OCI-LY3 (cell line): ENCODE measurements around the gene SEMA5A.

Experiments
- EZH2phosphoT487 ChIP-seq: fragments of 200-600 bp; shearing (Covaris generic); IDR thresholded peaks from 2 replicates; pipeline ENCODE4 v1.6.1; 2018; ENCODE audit warnings: antibody characterized with exemption, mixed run types, low read depth
- TF ChIP-seq, protein P1 (sequence below): fragments of 200-600, 300-600 bp; sonication (generic); IDR thresholded peaks from 2 replicates; pipeline ENCODE4 v1.5.1; 2014; ENCODE audit warnings: antibody characterized with exemption, low read length, low read depth

DNA sequence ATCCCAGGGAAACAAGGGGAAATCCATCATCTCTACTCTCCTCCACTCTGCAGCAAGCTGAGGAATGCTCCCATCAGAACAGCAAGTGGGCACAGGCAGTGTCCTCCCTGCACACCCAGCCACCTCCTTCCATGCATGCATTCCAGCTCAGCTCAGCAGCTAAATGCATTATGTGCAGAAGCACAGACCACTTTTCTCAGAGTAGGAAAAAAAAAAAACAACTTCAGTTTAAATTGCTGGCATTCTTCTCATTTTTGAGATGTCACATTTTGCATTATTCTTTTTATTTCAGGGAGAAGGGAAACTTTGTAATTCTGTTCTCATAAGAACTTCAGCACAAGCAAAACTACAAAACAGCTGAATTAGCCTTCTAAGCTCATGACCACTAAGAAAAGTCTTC is 312.2 kb downstream of the SEMA5A start:
- TF ChIP-seq, protein P1, sequence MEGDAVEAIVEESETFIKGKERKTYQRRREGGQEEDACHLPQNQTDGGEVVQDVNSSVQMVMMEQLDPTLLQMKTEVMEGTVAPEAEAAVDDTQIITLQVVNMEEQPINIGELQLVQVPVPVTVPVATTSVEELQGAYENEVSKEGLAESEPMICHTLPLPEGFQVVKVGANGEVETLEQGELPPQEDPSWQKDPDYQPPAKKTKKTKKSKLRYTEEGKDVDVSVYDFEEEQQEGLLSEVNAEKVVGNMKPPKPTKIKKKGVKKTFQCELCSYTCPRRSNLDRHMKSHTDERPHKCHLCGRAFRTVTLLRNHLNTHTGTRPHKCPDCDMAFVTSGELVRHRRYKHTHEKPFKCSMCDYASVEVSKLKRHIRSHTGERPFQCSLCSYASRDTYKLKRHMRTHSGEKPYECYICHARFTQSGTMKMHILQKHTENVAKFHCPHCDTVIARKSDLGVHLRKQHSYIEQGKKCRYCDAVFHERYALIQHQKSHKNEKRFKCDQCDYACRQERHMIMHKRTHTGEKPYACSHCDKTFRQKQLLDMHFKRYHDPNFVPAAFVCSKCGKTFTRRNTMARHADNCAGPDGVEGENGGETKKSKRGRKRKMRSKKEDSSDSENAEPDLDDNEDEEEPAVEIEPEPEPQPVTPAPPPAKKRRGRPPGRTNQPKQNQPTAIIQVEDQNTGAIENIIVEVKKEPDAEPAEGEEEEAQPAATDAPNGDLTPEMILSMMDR, result no peak
- TF ChIP-seq EZH2phosphoT487, result no peak
